Measurements from ENCODE around the gene MLLT3. TPM values are rescaled to one million over a fixed set of nuclear protein-coding genes. Genes with fewer than 3 reads are reported as not detected.

MLLT3 gene
- total RNA-seq, 1 experiment from 2014 or later: 24.4 TPM

GRCh38 chr9:20314981-20315380 is 307.3 kb downstream of the MLLT3 start:
- intact Hi-C loops (cut with micrococcal nuclease; ENCODE audit: unreplicated experiment): no loop called here
- H3K27me3 Mint-ChIP-seq (ENCODE audit: insufficient read depth, unreplicated experiment): no peaks in the 10 kb centered on the region
- DNase-seq: no peak
- no peak overlapping the region for H3K4me3 ChIP-seq (ENCODE audit: low read depth, low read length)
- ChIA-PET CTCF (no interaction called here), POLR2A (no interaction called here)
- H3K27ac Mint-ChIP-seq (ENCODE audit: unreplicated experiment): no peak overlapping the region
- no peak overlapping the region for H3K4me3 Mint-ChIP-seq (ENCODE audit: unreplicated experiment)
- no TSS peak for BruUV-seq (replicated peaks)
- TF ChIP-seq, protein P1, sequence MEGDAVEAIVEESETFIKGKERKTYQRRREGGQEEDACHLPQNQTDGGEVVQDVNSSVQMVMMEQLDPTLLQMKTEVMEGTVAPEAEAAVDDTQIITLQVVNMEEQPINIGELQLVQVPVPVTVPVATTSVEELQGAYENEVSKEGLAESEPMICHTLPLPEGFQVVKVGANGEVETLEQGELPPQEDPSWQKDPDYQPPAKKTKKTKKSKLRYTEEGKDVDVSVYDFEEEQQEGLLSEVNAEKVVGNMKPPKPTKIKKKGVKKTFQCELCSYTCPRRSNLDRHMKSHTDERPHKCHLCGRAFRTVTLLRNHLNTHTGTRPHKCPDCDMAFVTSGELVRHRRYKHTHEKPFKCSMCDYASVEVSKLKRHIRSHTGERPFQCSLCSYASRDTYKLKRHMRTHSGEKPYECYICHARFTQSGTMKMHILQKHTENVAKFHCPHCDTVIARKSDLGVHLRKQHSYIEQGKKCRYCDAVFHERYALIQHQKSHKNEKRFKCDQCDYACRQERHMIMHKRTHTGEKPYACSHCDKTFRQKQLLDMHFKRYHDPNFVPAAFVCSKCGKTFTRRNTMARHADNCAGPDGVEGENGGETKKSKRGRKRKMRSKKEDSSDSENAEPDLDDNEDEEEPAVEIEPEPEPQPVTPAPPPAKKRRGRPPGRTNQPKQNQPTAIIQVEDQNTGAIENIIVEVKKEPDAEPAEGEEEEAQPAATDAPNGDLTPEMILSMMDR (IDR thresholded peaks at IDR 0.05; ENCODE audit: insufficient read depth in 1 of 2, low read depth in 1 of 2, low read length in 1 of 2, severe bottlenecking in 1 of 2, unreplicated experiment in 1 of 2): no peak
- no peaks in the 10 kb centered on the region for H3K4me1 ChIP-seq
- no peaks in the 10 kb centered on the region for H3K9me3 ChIP-seq
- H3K4me1 Mint-ChIP-seq (ENCODE audit: low read depth, unreplicated experiment): no peaks in the 10 kb centered on the region
- H3K27me3 ChIP-seq (replicated peaks; ENCODE audit: control insufficient read depth, insufficient read depth, low read length): no peaks in the 10 kb centered on the region
- no peaks in the 10 kb centered on the region for H3K36me3 Mint-ChIP-seq (ENCODE audit: insufficient read depth, unreplicated experiment)
- no peaks in the 10 kb centered on the region for H3K36me3 ChIP-seq (ENCODE audit: control insufficient read depth, insufficient read depth, low read length)
- peaks cover 12% of the 10 kb centered on the region for H3K9me3 Mint-ChIP-seq (ENCODE audit: unreplicated experiment)

DNA sequence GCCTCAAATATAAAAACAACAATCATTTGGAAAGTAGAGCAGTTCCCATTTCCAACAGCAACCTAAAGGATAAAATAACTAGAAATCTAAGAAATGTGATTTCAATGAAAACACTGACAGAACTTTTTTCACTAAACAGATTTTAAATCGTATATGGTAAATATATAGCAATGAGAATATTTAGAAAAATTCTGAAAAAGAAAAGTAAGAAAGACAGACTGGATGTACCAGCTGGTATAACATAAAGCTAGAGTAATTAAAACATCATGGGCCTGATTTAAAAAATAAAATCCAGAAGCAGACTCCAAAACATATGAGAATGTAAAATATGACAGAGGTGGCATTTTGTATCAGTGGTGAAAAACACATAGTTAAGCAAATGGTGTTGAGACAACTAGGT is 308.9 kb downstream of the MLLT3 start:
- Mint-ChIP-seq H3K4me1 (ENCODE audit: low read depth, unreplicated experiment) (no peaks in the 10 kb centered on the region), H3K27ac (ENCODE audit: unreplicated experiment) (no peak overlapping the region), H3K9me3 (ENCODE audit: unreplicated experiment) (peaks cover 12% of the 10 kb centered on the region), H3K27me3 (ENCODE audit: insufficient read depth, unreplicated experiment) (no peaks in the 10 kb centered on the region), H3K4me3 (ENCODE audit: unreplicated experiment) (no peak overlapping the region), H3K36me3 (ENCODE audit: insufficient read depth, unreplicated experiment) (no peaks in the 10 kb centered on the region)
- no peaks in the 10 kb centered on the region for H3K4me1 ChIP-seq
- no peaks in the 10 kb centered on the region for H3K9me3 ChIP-seq
- ChIA-PET POLR2A (no interaction called here), CTCF (no interaction called here)
- intact Hi-C loops (cut with micrococcal nuclease; ENCODE audit: unreplicated experiment): no loop called here
- TF ChIP-seq, protein P1 (IDR thresholded peaks at IDR 0.05; ENCODE audit: insufficient read depth in 1 of 2, low read depth in 1 of 2, low read length in 1 of 2, severe bottlenecking in 1 of 2, unreplicated experiment in 1 of 2): no peak
- no peak overlapping the region for H3K4me3 ChIP-seq (ENCODE audit: low read depth, low read length)
- no peaks in the 10 kb centered on the region for H3K27me3 ChIP-seq (replicated peaks; ENCODE audit: control insufficient read depth, insufficient read depth, low read length)
- no TSS peak for BruUV-seq (replicated peaks)
- DNase-seq: no peak
- no peaks in the 10 kb centered on the region for H3K36me3 ChIP-seq (ENCODE audit: control insufficient read depth, insufficient read depth, low read length)

DNA sequence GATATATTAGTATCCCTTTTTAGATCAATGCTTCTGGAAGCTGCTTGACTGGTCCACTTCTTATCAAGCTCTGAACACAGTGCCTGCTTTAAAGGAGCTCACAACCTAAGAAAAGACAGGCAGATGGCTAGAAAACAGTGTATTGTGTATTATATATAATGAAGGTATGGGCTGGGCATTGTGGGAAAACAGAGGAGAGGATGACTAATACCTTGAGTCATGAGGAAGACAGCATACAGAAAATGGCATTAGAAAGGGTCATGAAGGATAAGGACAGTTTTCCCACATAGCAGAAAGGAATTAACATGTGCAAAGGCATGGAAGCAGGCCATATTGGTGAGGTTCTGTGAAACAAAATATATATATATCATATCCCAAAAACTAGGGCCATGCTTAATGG is 309.6 kb downstream of the MLLT3 start:
- no peaks in the 10 kb centered on the region for H3K4me1 Mint-ChIP-seq (ENCODE audit: low read depth, unreplicated experiment)
- H3K9me3 Mint-ChIP-seq (ENCODE audit: unreplicated experiment): peaks cover 12% of the 10 kb centered on the region
- H3K27me3 Mint-ChIP-seq (ENCODE audit: insufficient read depth, unreplicated experiment): no peaks in the 10 kb centered on the region
- ChIA-PET POLR2A (no interaction called here), CTCF (no interaction called here)
- H3K36me3 Mint-ChIP-seq (ENCODE audit: insufficient read depth, unreplicated experiment): no peaks in the 10 kb centered on the region
- DNase-seq: no peak
- BruUV-seq (replicated peaks): no TSS peak
- H3K27me3 ChIP-seq (replicated peaks; ENCODE audit: control insufficient read depth, insufficient read depth, low read length): no peaks in the 10 kb centered on the region
- H3K4me3 ChIP-seq (ENCODE audit: low read depth, low read length): no peak overlapping the region
- H3K4me3 Mint-ChIP-seq (ENCODE audit: unreplicated experiment): no peak overlapping the region
- TF ChIP-seq, protein P1 (IDR thresholded peaks at IDR 0.05; ENCODE audit: insufficient read depth in 1 of 2, low read depth in 1 of 2, low read length in 1 of 2, severe bottlenecking in 1 of 2, unreplicated experiment in 1 of 2): no peak
- no peaks in the 10 kb centered on the region for H3K9me3 ChIP-seq
- no peak overlapping the region for H3K27ac Mint-ChIP-seq (ENCODE audit: unreplicated experiment)
- intact Hi-C loops (cut with micrococcal nuclease; ENCODE audit: unreplicated experiment): no loop called here
- no peaks in the 10 kb centered on the region for H3K36me3 ChIP-seq (ENCODE audit: control insufficient read depth, insufficient read depth, low read length)
- H3K4me1 ChIP-seq: no peaks in the 10 kb centered on the region

All from Caco-2 (cell line).